ENCODE data around the gene MAP4K4.

Gene MAP4K4

GRCh38 chr2:101902169-101902568, 204.7 kb downstream of the MAP4K4 start:
- TF ChIP-seq CTCF (IDR thresholded peaks at IDR 0.05; ENCODE audit: low read depth, low read length, missing control alignments) = no peak
- DNase-seq = no peak
- Histone ChIP-seq H3K27me3 (replicated peaks) (no peaks in the 10 kb centered on the region), H3K27ac (no peak overlapping the region), H3K36me3 (replicated peaks) (peaks cover 10% of the 10 kb centered on the region), H3K4me3 (ENCODE audit: low read depth, low read length) (no peak overlapping the region)
- in situ Hi-C loops (cut with HindIII; ENCODE audit: low pct_ligation_motif_present, low sequenced_read_pairs) = no loop called here

GRCh38 chr2:101904916-101905315, 207.4 kb downstream of the MAP4K4 start:
- Histone ChIP-seq H3K4me3 (ENCODE audit: low read depth, low read length) (no peak overlapping the region), H3K36me3 (replicated peaks) (no peaks in the 10 kb centered on the region), H3K27me3 (replicated peaks) (no peaks in the 10 kb centered on the region), H3K27ac (no peak overlapping the region)
- in situ Hi-C loops (cut with HindIII; ENCODE audit: low pct_ligation_motif_present, low sequenced_read_pairs) = no loop called here
- no peak for DNase-seq
- TF ChIP-seq CTCF (IDR thresholded peaks at IDR 0.05; ENCODE audit: low read depth, low read length, missing control alignments) = no peak

DNA sequence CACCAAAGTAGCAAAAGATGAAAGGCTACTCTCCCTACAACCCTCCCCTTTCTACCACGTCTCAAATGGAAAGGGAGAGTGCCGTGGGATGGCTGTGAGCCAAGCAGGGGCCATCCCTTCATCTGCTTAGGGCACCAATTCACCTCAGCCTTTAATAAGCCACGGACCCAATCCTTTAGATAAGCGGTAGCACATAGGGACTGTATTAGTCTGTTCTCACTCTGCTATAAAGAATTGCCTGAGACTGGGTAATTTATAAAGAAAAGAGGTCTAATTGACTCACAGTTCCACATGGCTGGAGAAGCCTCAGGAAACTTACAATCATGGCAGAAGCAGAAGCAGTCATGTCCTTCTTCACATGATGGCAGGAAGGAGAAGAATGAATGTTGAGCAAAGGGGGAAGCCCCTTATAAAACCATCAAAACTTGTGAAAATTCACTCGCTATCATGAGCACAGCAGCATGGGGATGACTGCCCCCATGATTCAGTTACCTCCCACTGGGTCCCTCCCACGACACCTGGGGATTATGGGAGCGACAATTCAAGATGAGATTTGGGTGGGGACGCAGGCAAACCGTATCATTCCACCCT, 208.3 kb downstream of the MAP4K4 start:
- in situ Hi-C loops (cut with HindIII; ENCODE audit: low pct_ligation_motif_present, low sequenced_read_pairs) = no loop called here
- no peak overlapping the region for H3K27ac ChIP-seq
- H3K27me3 ChIP-seq (replicated peaks) = no peaks in the 10 kb centered on the region
- no peak for DNase-seq
- H3K4me3 ChIP-seq (ENCODE audit: low read depth, low read length) = no peak overlapping the region
- no peaks in the 10 kb centered on the region for H3K36me3 ChIP-seq (replicated peaks)
- no peak for TF ChIP-seq CTCF (IDR thresholded peaks at IDR 0.05; ENCODE audit: low read depth, low read length, missing control alignments)

DNA sequence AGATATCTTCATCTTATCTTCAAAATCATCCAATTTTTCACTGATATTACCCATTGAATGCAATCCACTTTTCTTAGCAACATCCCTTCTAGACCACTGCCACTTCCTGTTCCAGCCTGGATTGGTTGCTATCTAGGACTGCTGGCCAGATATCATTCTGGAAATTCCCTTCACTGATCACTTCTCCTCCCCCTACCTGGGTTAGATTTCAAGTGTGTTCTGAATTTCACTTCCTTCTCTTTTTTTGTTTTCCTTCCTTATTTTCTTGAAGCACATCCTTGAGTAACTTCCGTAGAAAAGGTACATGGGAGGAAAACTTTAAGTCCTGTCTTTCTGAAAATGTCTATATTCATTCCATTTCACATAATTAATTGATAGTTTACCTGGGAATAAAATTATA, 212.3 kb downstream of the MAP4K4 start:
- Histone ChIP-seq H3K27ac (no peak overlapping the region), H3K4me3 (ENCODE audit: low read depth, low read length) (no peak overlapping the region), H3K27me3 (replicated peaks) (no peaks in the 10 kb centered on the region), H3K36me3 (replicated peaks) (no peaks in the 10 kb centered on the region)
- no peak for DNase-seq
- TF ChIP-seq CTCF (IDR thresholded peaks at IDR 0.05; ENCODE audit: low read depth, low read length, missing control alignments) = no peak
- in situ Hi-C loops (cut with HindIII; ENCODE audit: low pct_ligation_motif_present, low sequenced_read_pairs) = no loop called here

GRCh38 chr2:101912545-101912944, 215.0 kb downstream of the MAP4K4 start:
- Histone ChIP-seq H3K36me3 (replicated peaks) (no peaks in the 10 kb centered on the region), H3K27ac (no peak overlapping the region), H3K27me3 (replicated peaks) (no peaks in the 10 kb centered on the region), H3K4me3 (ENCODE audit: low read depth, low read length) (no peak overlapping the region)
- TF ChIP-seq CTCF (IDR thresholded peaks at IDR 0.05; ENCODE audit: low read depth, low read length, missing control alignments) = no peak
- in situ Hi-C loops (cut with HindIII; ENCODE audit: low pct_ligation_motif_present, low sequenced_read_pairs) = no loop called here
- DNase-seq = no peak

GRCh38 chr2:101921319-101921952, 223.9 kb downstream of the MAP4K4 start:
- no peak overlapping the region for H3K27ac ChIP-seq
- DNase-seq = no peak

More at GRCh38 chr2:101921319-101921952, 223.9 kb downstream of the MAP4K4 start:
- Histone ChIP-seq H3K36me3 (replicated peaks) (no peaks in the 10 kb centered on the region), H3K4me3 (ENCODE audit: low read depth, low read length) (no peak overlapping the region), H3K27me3 (replicated peaks) (no peaks in the 10 kb centered on the region)
- in situ Hi-C loops (cut with HindIII; ENCODE audit: low pct_ligation_motif_present, low sequenced_read_pairs) = no loop called here
- TF ChIP-seq CTCF (IDR thresholded peaks at IDR 0.05; ENCODE audit: low read depth, low read length, missing control alignments) = no peak

Data from brain microvascular endothelial cell (primary cell).